ENCODE measurements around the gene RIC8B. TPM values are rescaled to one million over a fixed set of nuclear protein-coding genes. Genes with fewer than 3 reads are reported as not detected.

RIC8B gene
- total RNA-seq, 1 donor from 2014 or later = 25.2 TPM

DNA sequence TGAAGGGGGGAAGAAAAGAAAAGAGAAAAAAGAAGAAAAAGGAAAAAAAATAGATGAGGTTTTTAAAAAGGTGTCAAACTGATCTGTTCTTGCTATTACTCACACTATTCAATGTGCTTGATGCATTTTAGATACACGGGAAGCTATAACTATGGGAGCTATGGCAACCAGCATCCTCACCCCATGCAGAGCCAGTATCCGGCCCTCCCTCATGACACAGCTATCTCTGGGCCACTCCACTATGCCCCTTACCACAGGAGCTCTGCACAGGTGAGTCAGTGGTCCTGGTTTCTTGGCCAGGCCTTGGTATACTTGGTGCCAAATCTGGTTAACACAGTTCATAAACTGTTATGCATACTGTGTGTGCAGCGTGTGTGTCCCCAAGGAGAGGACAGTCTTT, 24.0 kb upstream of the RIC8B start:
- Histone ChIP-seq H3K4me1 (no peaks in the 10 kb centered on the region), H3K36me3 (no peaks in the 10 kb centered on the region), H3K27me3 (ENCODE audit: low read depth) (no peaks in the 10 kb centered on the region), H3K4me3 (no peak overlapping the region), H3K27ac (replicated peaks) (no peak overlapping the region), H3K9me3 (replicated peaks) (no peaks in the 10 kb centered on the region)
- TF ChIP-seq, protein P1, sequence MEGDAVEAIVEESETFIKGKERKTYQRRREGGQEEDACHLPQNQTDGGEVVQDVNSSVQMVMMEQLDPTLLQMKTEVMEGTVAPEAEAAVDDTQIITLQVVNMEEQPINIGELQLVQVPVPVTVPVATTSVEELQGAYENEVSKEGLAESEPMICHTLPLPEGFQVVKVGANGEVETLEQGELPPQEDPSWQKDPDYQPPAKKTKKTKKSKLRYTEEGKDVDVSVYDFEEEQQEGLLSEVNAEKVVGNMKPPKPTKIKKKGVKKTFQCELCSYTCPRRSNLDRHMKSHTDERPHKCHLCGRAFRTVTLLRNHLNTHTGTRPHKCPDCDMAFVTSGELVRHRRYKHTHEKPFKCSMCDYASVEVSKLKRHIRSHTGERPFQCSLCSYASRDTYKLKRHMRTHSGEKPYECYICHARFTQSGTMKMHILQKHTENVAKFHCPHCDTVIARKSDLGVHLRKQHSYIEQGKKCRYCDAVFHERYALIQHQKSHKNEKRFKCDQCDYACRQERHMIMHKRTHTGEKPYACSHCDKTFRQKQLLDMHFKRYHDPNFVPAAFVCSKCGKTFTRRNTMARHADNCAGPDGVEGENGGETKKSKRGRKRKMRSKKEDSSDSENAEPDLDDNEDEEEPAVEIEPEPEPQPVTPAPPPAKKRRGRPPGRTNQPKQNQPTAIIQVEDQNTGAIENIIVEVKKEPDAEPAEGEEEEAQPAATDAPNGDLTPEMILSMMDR (IDR thresholded peaks at IDR 0.05; ENCODE audit: borderline replicate concordance) = no peak
- intact Hi-C loops (cut with micrococcal nuclease) = no loop called here
- DNase-seq = no peak

GRCh38 chr12:106753526-106753925, 21.0 kb upstream of the RIC8B start:
- no peaks in the 10 kb centered on the region for H3K27me3 ChIP-seq (ENCODE audit: low read depth)
- DNase-seq = no peak

GRCh38 chr12:106754331-106754730, 20.2 kb upstream of the RIC8B start:
- TF ChIP-seq, protein P1 (IDR thresholded peaks at IDR 0.05; ENCODE audit: borderline replicate concordance) = no peak
- intact Hi-C loops (cut with micrococcal nuclease) = no loop called here
- DNase-seq = no peak
- peaks cover 23% of the 10 kb centered on the region for H3K4me1 ChIP-seq
- no peaks in the 10 kb centered on the region for H3K27me3 ChIP-seq (ENCODE audit: low read depth)
- no peaks in the 10 kb centered on the region for H3K9me3 ChIP-seq (replicated peaks)
- H3K36me3 ChIP-seq = no peaks in the 10 kb centered on the region
- H3K4me3 ChIP-seq = no peak overlapping the region
- H3K27ac ChIP-seq (replicated peaks) = no peak overlapping the region

More at GRCh38 chr12:106753526-106753925, 21.0 kb upstream of the RIC8B start:
- no peaks in the 10 kb centered on the region for H3K36me3 ChIP-seq
- peaks cover 14% of the 10 kb centered on the region for H3K4me1 ChIP-seq
- no peak overlapping the region for H3K27ac ChIP-seq (replicated peaks)
- no peak overlapping the region for H3K4me3 ChIP-seq
- H3K9me3 ChIP-seq (replicated peaks) = no peaks in the 10 kb centered on the region
- TF ChIP-seq, protein P1 (IDR thresholded peaks at IDR 0.05; ENCODE audit: borderline replicate concordance) = no peak
- intact Hi-C loops (cut with micrococcal nuclease) = no loop called here

DNA sequence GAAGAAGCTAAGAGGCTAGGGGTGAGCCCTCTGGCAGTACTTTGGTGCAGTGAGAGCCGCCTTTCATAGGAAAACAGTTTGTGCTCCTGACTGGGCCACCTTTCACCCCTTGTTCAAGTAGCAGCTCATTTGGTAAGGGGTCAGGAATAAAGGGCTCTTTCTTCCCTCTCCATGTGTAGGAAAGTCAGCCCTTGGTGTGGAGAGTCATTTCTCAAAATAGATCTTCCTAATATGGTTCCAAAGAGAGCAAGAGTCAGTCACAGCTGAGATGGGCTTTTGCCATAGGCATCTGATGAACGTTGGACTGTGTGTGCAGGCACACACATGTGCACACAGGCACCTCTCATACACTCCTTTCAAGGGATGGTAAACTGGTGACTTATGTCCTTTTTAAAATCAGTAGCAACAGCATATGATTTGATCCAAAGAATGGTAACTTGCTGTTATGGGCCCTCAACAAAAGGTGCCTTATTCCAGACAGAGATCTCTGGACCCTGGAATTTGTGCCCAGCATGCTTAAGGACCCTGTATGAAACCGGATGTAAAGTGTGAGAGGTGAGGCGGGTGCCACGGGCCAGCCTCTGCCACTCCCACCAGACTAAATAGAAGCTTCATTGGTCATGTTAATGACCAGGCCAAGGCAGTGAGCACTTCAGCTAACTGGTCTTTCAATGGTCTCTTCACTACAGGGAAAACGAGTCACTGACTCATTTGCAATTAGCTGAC, 16.7 kb upstream of the RIC8B start:
- Histone ChIP-seq H3K36me3 (no peaks in the 10 kb centered on the region), H3K4me3 (no peak overlapping the region), H3K27me3 (ENCODE audit: low read depth) (no peaks in the 10 kb centered on the region), H3K4me1 (peaks cover 36% of the 10 kb centered on the region), H3K27ac (replicated peaks) (peak overlapping the region; percentile 12), H3K9me3 (replicated peaks) (no peaks in the 10 kb centered on the region)
- TF ChIP-seq, protein P1 (IDR thresholded peaks at IDR 0.05; ENCODE audit: borderline replicate concordance) = no peak
- intact Hi-C loops (cut with micrococcal nuclease) = no loop called here
- DNase-seq = no peak

GRCh38 chr12:106758349-106759110, 16.0 kb upstream of the RIC8B start:
- peaks cover 36% of the 10 kb centered on the region for H3K4me1 ChIP-seq
- no peaks in the 10 kb centered on the region for H3K27me3 ChIP-seq (ENCODE audit: low read depth)
- TF ChIP-seq, protein P1 (IDR thresholded peaks at IDR 0.05; ENCODE audit: borderline replicate concordance) = no peak
- H3K27ac ChIP-seq (replicated peaks) = peak overlapping the region; percentile 12
- intact Hi-C loops (cut with micrococcal nuclease) = no loop called here
- no peak overlapping the region for H3K4me3 ChIP-seq
- no peak for DNase-seq
- H3K9me3 ChIP-seq (replicated peaks) = no peaks in the 10 kb centered on the region
- no peaks in the 10 kb centered on the region for H3K36me3 ChIP-seq
